ENCODE results near the gene EMSY. TPM values are rescaled to one million over a fixed set of nuclear protein-coding genes. Genes with fewer than 3 reads are reported as not detected.
"Not testable (repeated sequence)": the region's sequence is repeated elsewhere in the genome, so short reads cannot be mapped to it uniquely, and the experiment has no call there.

EMSY gene
- total RNA-seq, 4 donors from 2014 or later: 18.8 to 43.6 (median 19.9) TPM

- DNase-seq: no peak
- no peaks in the 10 kb centered on the region for H3K9me3 ChIP-seq
- peak overlapping the region; percentile 59 to 81 (median 72) for H3K27ac ChIP-seq
- no peaks in the 10 kb centered on the region for H3K27me3 ChIP-seq
- H3K36me3 ChIP-seq: no peaks in the 10 kb centered on the region
- in situ Hi-C loops (cut with MboI; ENCODE audit: low sequenced_read_pairs in 4 of 4): loop anchor here in 1 of 4 donors (25.0 kb wide), 1 partner anchor 108 kb away; no protein-coding TSS in a partner anchor
- intact Hi-C loops (cut with DNase I; ENCODE audit: low total_unique reads): no loop called here
- TF ChIP-seq CTCF (IDR thresholded peaks at IDR 0.05 in 4 of 5, conservative IDR thresholded peaks at IDR 0.05 in 1 of 5): no peak
- TF ChIP-seq POLR2A (IDR thresholded peaks at IDR 0.05): no peak
- H3K4me3 ChIP-seq: no peak overlapping the region
- no peak for ATAC-seq
- H3K4me1 ChIP-seq: peaks cover 0 to 7% of the 10 kb centered on the region in 2 donors
These were observed 134.9 kb downstream of the EMSY start for GRCh38 chr11:76579752-76580151.

- H3K4me3 ChIP-seq; intact Hi-C loops (cut with DNase I; ENCODE audit: low total_unique reads); H3K9me3 ChIP-seq; DNase-seq; H3K27me3 ChIP-seq; H3K27ac ChIP-seq; H3K36me3 ChIP-seq; ATAC-seq: not testable (repeated sequence)
- in situ Hi-C loops (cut with MboI; ENCODE audit: low sequenced_read_pairs in 4 of 4): loop anchor here in 1 of 4 donors (25.0 kb wide), 1 partner anchor 105 kb away; no protein-coding TSS in a partner anchor
- peaks cover 0 to 11% of the 10 kb centered on the region in 2 donors for H3K4me1 ChIP-seq
These were observed 137.7 kb downstream of the EMSY start for GRCh38 chr11:76582471-76582870.

GRCh38 chr11:76587820-76588454, 143.1 kb downstream of the EMSY start:
- H3K9me3 ChIP-seq: no peaks in the 10 kb centered on the region
- no peak for ATAC-seq
- no peak for DNase-seq
- H3K36me3 ChIP-seq: no peaks in the 10 kb centered on the region
- in situ Hi-C loops (cut with MboI; ENCODE audit: low sequenced_read_pairs in 4 of 4): loop anchor here in 1 of 4 donors (25.0 kb wide), 1 partner anchor 99 kb away; no protein-coding TSS in a partner anchor
- no peaks in the 10 kb centered on the region for H3K27me3 ChIP-seq
- no peak overlapping the region for H3K4me3 ChIP-seq
- intact Hi-C loops (cut with DNase I; ENCODE audit: low total_unique reads): no loop called here
- peak overlapping the region; percentile 63 to 83 (median 74) for H3K27ac ChIP-seq
- TF ChIP-seq CTCF (IDR thresholded peaks at IDR 0.05 in 4 of 5, conservative IDR thresholded peaks at IDR 0.05 in 1 of 5) (no peak), POLR2A (IDR thresholded peaks at IDR 0.05) (no peak)
- peaks cover 0 to 8% of the 10 kb centered on the region in 2 donors for H3K4me1 ChIP-seq

GRCh38 chr11:76588455-76589325, 143.9 kb downstream of the EMSY start:
- H3K27ac ChIP-seq: peak overlapping the region; percentile 63 to 83 (median 74)
- in situ Hi-C loops (cut with MboI; ENCODE audit: low sequenced_read_pairs in 4 of 4): loop anchor here in 1 of 4 donors (25.0 kb wide), 1 partner anchor 99 kb away; no protein-coding TSS in a partner anchor
- no peak overlapping the region for H3K4me3 ChIP-seq
- no peaks in the 10 kb centered on the region for H3K36me3 ChIP-seq
- H3K9me3 ChIP-seq: no peaks in the 10 kb centered on the region
- H3K27me3 ChIP-seq: no peaks in the 10 kb centered on the region
- no peak for TF ChIP-seq POLR2A (IDR thresholded peaks at IDR 0.05)
- no peak for TF ChIP-seq CTCF (IDR thresholded peaks at IDR 0.05 in 4 of 5, conservative IDR thresholded peaks at IDR 0.05 in 1 of 5)
- ATAC-seq (peak; percentile 66 to 75), DNase-seq (peak in 1 of 2 donors; percentile 41)
- intact Hi-C loops (cut with DNase I; ENCODE audit: low total_unique reads): no loop called here
- H3K4me1 ChIP-seq: peaks cover 0 to 8% of the 10 kb centered on the region in 2 donors

- ATAC-seq: no peak
- DNase-seq: no peak
- Histone ChIP-seq H3K27me3 (no peaks in the 10 kb centered on the region), H3K36me3 (no peaks in the 10 kb centered on the region), H3K4me1 (peaks cover 0 to 8% of the 10 kb centered on the region in 2 donors), H3K9me3 (no peaks in the 10 kb centered on the region), H3K27ac (peak overlapping the region in 2 of 4 donors; percentile 72 to 83), H3K4me3 (no peak overlapping the region)
- intact Hi-C loops (cut with DNase I; ENCODE audit: low total_unique reads) (no loop called here), in situ Hi-C loops (cut with MboI; ENCODE audit: low sequenced_read_pairs in 4 of 4) (loop anchor here in 1 of 4 donors (25.0 kb wide), 1 partner anchor 98 kb away; no protein-coding TSS in a partner anchor)
- TF ChIP-seq POLR2A (IDR thresholded peaks at IDR 0.05) (no peak), CTCF (IDR thresholded peaks at IDR 0.05 in 4 of 5, conservative IDR thresholded peaks at IDR 0.05 in 1 of 5) (no peak)
These were observed 144.7 kb downstream of the EMSY start for GRCh38 chr11:76589477-76589876.

Data from gastrocnemius medialis (tissue), 4 donors.